GM18519 (cell line): ENCODE data around the gene ALPK3.

Source experiments
- ATAC-seq: cut with Tn5 transposase; IDR thresholded peaks from one replicate; pipeline ENCODE4 v1.9.1; 2021; ENCODE audit warnings: mild to moderate bottlenecking, moderate library complexity; ENCODE audit not compliant: unreplicated experiment, low FRiP score

Gene ALPK3

DNA sequence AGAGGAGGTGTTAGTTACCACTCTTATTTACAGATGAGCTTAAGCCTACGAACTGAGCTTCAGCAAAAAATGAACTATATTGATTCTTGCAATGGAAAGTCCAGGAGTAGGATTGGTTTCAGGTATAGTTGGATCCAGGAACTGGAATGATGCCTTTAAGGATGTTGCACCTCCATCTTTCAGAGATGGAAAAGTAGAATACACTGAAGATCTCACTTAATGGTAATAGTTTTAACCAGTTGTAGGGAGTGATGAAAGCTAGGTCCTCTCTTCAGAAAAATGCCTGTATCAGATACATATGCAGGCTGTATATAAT is 69.8 kb downstream of the ALPK3 start:
- ATAC-seq, result no peak

DNA sequence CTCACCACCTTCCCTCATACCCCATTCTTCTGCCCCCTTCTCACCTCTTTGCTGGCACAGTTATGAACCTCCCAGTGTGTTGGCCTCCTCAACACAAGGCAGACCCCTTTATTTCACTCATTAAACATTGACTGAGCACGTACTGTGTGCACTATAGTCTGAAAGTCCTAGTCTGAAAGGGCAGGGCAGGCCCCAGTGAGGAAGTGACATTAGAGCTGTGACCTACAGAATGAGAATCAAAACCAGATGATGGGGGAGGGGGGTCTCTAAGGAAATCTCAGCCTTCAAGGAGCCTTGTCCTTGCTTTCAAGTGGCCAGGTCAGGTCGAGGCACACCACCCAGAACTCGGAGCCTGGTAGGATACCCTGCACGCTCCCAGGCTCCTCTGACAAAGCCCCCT is 70.8 kb downstream of the ALPK3 start:
- ATAC-seq, result no peak

DNA sequence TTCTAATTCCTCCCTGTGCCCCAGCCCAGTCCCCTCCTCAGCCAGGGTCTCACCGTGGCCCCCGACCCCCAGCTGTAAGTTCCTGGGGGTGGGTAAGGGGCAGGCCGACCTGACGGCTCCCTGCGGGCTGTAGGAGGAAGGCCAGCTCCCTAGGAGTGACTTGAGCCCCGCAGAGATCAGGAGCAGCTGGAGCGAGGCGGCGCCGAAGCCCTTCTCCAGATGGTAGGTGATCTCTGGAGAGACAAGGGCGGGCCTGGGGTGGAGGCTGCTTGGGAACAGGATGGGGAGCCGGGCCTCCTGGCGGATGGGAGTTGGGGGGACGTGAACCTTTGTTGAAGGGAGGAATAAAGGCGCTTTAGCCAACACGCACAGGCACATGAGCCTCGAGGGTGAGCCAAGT is 71.5 kb downstream of the ALPK3 start:
- no peak for ATAC-seq

DNA sequence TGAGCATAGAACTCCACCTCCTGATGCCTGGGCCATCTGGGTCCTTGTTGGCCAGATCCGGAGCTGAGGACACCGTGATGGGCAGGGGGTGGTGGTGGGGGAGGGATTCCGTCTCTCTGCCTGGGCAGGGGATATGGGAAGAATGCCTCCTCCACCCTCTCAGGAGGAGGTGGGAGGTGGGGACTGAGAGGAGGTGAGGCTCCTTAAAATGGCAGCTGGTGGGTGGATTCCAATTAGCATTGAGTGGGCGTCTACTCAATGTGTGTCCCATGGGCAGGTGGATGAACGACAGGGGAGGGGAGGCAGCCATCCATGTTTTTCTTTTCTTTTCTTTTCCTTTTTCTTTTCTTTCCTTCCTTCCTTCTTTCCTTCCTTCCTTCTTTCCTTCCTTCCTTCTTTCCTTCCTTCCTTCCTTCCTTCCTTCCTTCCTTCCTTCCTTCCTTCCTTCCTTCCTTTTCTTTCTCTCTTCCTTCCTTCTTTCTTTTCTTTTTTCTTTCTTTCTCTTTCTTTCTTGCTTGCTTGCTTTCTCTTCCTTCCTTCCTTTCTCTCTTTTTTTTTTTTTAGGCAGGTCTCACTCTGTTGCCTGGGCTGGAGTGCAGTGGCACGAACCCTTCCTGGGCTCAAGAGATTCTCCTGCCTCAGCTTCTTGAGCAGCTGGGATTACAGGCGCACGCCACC is 72.3 kb downstream of the ALPK3 start:
- ATAC-seq, result no peak

DNA sequence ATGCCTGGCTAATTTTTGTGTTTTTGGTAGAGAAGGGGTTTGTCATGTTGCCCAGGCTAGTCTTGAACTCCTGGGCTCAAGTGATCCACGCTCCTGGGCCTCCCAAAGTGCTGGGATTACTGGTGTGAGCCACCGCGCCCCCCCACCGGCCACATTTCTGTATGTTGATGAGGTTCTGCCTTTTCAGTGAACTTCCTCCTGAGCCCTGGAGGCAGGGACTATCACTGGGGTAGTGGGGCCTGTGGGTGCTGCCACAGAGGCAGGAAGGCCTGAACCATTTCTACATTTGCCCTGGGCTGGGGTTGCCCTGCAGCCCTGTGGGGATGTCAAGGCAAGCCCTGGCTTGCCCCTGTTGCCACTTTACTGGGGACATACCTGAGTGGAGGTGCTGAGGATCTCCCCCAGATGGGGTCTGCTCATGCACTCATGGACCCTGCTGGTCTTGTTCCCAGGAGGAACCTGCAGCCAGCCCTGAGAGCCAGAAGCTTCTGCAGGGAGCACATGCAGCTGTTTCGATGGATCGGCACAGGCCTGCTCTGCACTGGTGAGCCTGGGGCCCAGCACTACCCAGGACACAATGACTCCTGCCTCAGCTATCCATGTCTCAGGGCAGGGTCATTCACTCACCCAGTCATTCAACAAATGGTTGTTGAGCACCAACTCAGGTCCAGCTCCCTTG is 73.0 kb downstream of the ALPK3 start:
- ATAC-seq, result no peak

DNA sequence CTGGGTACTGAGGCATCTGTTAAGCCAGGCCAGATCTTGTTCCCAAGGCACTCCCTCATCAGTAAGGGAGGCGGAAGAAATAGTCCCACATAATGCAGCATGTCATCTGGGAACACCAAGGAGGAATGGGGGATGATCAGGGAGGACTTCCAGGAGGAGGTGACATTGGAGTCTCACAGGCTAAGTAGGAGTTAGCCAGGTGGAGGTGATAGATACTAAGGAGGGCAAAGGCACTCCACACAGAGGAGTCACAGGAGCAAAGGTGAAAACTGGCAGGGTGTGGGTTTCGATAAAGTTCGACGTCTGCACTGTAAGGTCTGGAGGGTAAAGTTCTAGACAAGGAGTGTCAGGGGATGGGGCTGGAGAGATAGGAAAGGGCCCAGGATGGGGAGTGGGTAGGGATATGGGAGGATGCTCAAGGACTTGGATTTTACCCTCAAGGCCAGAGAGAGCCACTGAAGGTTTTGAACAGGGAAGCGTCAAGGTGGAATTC is 73.6 kb downstream of the ALPK3 start:
- no peak for ATAC-seq

DNA sequence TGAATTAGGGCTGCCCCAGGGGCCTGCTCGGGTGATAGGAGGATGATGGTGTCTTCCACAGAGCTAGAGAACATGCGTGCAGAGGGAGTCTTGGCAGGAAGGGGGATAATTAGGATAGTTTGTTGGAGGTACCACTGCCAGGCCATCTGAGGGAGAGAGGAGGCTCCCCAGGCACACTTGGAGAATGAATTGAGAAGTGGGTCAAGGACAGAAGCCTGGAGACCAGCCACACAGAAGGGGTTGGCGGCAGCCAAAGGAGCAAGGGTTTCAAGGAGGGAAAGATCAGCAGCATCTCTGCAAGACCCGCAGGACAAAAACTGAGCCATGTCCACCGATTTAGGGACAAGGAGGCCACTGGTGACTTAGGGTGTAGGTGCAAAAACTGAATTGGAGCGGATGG is 74.2 kb downstream of the ALPK3 start:
- no peak for ATAC-seq

DNA sequence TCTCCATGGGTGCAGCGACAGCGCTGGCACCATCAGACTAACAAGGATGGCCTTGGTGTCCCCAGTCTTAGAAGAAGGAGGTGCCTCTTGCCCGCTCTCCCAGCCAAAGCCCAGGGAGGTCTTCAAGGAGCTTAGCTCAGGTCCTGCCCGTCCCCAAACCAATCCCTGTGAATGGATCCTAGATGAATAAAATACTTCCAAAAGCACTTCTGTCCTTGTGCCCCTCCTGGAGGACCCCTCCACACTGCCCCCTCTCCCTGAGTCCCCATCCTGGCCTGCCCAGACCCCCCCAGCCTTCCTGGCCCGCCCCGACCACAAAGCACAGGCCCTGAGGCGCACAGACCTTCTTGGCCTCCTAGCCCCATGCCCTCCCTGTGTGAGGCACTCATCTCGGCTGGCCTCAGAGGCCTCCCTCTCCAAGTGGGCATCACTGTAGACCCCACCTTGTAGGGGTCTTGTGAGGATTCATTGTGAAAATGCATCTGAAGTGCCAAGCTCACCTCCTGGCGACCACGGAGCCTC is 75.7 kb downstream of the ALPK3 start:
- ATAC-seq, result no peak

DNA sequence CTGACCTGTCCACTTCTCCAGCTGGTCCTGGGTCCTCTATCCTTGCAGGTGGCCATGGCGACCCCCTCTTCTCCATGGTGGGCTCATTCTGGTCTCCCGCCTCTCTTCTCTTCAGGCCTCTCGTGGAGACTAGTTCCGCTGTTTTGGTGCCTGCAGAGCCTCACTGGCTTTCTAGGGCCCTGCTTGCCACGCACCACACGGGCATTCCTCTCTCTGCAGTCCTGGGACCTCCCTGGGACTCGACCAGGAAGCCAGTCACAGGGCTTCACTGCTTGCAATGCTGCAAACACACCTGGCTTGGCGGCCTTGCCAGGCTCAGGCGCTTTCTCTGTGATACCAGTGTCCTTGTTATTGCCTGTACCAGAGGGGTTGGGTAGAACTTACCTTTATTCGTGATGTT is 76.5 kb downstream of the ALPK3 start:
- no peak for ATAC-seq

DNA sequence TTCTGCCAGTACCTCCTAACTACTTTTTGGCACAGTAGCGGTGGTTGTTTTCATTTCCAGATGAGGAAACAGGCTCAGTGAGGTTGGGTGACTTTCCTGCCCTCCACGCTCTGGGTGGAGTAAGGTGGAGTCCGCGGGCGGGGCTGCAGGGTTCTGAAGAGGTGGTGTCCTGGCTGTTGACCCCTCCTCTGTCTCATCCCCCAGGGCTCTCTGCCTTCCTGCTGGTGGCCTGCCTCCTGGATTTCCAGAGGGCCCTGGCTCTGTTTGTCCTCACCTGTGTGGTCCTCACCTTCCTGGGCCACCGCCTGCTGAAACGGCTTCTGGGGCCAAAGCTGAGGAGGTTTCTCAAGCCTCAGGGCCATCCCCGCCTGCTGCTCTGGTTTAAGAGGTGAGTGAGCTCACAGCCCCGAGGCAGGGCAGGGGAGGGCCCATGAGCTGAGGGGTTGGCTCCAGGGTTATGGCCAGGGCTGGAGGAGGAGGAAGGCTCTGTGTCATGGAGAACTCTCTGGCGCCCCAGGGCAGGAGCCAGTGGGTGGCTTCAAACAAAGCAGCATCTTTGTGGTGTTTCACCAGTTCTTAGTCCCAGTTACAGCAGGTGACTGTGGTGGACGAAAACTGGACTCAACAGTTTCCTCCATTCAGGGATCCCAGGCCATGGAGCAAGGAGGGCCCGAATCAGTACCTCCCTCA is 77.7 kb downstream of the ALPK3 start:
- no peak for ATAC-seq

DNA sequence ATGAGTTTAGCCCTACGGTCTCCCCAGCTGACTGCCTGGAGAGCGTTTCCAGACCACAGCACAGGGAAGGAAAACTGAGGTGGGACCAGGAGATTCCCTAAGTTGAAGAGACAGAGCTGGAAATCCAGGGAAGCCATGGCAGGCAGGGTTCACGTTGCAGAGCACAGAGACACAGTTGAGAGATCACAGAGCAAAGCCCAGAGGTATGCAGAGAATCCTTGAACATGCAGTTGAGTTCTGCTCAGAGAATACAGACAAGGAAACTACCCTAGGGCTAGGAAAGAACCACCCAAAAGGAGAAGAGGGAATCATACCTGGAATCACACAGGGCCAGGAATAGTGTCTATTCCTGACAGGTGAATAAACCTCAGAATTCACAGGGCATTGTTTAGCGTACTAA is 81.6 kb downstream of the ALPK3 start:
- ATAC-seq, result no peak

DNA sequence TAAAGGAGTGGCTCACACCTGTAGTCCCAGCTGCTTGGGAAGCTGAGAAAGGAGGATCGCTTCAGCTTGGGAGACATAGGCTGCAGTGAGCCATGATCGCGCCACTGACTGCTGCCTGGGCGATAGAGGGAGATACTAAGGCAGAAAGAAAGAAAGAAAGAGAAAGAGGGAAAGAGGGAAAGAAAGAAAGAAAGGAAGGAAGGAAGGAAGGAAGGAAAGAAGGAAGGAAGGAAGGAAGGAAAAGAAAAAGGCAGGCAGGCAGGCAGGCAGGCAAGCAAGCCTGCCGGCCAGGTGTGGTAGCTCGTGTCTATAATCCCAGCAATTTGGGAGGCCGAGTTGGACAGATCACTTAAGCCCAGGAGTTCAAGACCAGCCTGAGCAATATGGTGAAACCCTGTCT is 82.6 kb downstream of the ALPK3 start:
- no peak for ATAC-seq

DNA sequence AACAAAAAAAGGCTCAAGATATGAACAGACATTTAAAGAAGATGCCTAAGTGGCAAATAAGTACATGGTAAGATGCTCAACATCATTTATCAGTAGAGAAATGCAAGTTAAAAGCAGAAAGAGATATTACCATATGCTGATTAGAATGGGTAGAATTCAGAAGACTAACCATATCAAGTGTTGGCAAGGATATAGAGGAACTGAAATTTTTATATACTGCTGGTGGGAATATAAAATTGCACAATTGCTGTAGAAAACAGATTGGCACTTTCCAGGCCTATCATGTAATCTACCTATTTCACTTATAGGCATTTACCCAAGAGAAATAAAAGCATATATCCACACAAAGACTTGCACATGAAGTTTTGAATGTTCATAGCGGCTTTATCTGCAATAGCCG is 84.4 kb downstream of the ALPK3 start:
- ATAC-seq, result no peak

DNA sequence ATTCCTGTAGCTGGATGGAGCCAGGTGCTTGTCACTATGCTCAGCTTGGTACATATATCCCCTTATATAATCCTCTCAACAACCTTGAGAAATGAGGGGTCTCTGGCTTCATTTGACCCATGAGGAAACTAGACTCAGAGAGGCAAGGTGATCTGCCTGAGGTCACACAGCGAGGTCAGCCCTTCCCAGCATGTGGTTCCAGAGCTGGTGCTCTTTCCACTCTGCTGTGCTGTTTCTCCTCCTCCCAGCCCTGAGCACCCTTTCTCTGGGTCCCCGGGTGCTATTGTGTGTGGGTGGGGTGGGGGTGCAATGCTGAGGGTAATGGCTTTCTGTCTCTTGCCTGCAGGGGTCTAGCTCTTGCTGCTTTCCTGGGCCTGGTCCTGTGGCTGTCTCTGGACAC is 86.6 kb downstream of the ALPK3 start:
- ATAC-seq, result no peak

DNA sequence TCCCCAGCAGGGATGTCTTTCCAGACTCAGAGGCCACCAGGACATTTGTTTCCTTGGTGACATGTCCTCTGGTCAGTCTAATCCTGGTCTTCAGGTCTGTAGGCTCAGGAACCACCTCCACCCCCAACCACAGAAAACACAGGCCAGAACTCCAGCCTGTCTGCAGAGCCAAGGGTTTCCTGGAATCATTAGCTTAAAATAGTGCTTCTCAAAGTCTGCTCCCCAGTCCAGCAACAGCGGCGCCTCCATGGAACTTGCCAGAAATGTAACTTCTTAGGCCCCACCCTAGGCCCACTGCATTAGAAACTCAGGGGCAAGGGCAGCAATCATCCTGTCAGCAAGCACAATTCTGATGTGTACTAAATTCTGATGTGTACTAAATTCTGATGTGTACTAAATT is 87.3 kb downstream of the ALPK3 start:
- no peak for ATAC-seq

DNA sequence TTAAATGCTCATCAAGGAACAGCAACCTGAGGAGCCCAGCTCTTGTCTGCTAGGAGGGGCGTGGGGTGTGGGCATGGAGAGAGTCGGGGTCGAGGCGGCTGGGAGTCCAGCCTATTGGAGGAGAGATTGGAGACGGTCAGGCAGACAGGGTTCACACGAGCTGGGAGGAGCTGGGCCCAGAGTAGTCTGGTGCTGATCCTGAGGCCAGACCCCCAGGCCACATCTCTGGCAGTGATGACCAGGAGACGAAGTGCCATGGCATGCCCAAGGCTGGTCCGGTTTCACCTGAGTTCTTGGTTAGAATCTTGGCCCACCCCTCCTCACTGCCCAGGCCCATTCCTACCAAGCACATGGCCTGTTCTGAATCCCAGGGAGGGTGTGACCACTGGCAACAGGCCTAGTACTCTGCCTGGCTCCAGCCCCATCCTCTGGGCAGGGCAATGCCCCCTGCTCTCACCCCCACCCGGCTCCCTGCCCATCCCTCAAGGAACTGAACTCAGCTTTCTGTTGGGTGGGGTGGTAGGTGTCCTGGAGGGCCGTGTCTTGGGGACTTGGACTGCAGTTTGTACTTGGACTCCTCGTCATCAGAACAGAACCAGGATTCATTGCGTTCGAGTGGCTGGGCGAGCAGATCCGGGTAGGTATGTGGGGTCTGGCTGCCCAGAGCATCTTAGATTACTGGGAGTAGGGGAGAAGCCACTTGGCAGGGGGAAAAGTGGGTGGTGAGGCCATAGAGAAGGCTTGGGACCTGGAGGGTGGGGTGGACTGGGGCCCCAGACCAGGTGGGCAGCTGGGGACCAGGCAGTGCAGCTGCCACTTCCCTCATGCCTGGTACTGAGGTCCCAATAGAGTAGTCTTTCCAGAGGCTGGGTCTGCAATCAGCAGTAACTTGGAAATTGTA is 88.1 kb downstream of the ALPK3 start:
- no peak for ATAC-seq

DNA sequence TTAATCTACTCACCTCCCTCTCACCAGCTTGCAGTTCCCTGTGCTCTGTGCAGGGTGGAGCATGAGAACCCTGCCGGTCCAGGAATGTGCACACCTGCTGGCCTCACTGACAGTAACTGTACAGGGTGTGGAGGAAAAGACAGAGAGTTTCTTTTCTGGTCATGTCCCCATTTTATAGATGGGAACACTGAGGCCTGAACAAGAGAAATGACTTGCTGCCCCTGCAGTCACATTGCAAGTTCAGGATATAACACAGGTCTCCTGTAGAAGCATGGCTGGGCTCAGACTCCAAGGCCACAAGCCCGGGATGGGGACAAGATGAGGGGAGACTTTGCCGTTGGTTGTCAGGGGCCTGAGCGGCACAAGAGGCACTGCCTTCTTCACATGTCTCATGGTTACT is 90.6 kb downstream of the ALPK3 start:
- ATAC-seq, result no peak

DNA sequence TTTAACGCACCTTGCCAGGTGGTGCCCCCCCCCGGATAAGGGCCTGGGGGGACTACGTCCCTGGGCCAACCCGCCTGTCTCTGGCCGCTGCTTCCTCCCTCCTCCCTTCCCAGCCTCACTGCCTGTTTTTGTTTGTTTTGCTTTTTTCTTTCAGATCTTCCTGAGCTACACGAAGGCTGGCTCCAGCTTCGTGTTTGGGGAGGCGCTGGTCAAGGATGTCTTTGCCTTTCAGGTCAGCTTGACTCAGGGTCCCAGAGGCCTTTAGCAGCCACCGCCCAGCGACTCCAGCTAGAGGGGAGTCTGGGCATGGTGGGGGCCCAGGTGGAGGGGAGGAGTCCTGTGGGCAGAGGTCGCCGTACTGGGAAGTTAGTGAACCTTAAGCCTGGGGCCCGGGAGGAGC is 91.4 kb downstream of the ALPK3 start:
- ATAC-seq, result no peak

DNA sequence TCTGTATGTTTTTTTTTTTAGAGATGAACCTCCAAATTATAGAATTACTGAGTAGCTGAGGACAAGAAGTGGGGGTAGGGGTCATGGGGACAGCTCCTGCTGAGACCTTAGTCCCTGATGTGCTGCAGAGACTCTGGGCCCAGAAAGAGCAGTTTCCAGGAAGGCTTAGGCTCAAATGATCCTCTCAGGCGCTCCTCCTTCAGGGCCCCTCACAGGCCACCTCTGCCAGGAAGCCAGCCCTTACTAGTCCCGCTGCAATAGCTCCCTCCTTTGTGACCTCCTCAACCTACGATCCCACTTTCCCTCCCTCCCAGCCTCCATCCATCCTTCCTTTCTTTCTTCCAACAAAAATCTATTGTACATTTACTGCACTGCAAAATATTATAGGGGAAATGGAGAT is 91.9 kb downstream of the ALPK3 start:
- no peak for ATAC-seq

DNA sequence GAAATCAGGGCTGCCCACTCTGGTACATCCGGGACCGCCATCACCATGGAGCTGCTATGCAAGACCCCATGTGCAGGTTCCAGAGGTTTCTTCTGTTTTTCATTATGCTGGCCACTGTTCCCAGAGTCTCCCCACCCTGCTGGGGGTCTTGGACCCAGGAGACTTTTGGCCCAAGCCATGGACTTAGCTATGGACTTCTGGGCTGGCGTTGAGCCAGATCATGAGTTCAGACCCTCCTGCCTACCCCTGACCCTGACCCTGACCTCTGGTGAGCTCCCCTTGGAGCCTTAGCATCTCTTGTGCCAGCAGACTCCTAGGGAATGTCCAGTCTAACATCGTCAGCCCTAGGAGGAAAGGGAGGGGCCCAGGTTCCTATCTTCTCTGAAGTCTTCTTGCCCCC is 92.6 kb downstream of the ALPK3 start:
- no peak for ATAC-seq
